Measurements from ENCODE around the gene TRAPPC2B. TPM values are rescaled to one million over a fixed set of nuclear protein-coding genes. Genes with fewer than 3 reads are reported as not detected.

TRAPPC2B gene
- total and polyA plus RNA-seq, 4 donors = 2.8 to 6.1 (median 3.6) TPM

DNA sequence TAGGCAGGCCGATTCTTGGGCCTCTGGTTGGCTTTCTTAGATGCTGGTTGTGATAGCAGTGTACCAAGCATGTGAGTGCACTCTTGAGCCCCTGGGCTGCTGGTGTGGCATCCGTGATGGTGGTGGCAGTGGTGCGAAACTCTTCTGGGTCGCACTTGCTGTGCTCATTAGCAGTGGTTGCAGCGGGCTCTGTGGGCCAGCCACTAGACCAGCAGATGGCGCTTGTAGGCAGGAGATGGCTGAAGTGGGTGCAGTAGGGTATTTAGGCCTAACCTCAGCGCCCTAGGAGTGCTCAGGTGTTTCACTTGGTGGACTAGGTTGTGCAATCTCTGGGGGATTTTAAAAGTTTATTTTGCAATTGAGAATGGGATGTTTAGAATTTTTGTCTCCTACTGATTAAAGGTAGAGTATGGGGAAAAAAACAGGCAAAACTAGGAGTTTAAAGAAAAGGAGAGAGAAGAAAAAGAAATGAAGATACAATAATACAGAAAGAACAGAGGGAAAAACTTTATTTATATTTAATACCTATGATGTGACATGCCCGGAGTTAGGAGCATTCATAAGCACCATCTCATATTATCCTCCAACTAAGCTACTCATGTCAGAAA, 43.3 kb downstream of the TRAPPC2B start:
- WGBS = 20% methylated on average over 8 of the region's 8 CpGs
- Histone ChIP-seq H3K9ac (ENCODE audit: low read depth in 1 of 2, low read length in 2 of 2) (no peak overlapping the region), H3K4me1 (ENCODE audit: control insufficient read depth in 4 of 4, insufficient read depth in 4 of 4, low read length in 3 of 4) (peaks cover 0 to 8% (median 7%) of the 10 kb centered on the region in 4 donors), H3K27me3 (ENCODE audit: control insufficient read depth in 4 of 4, insufficient read depth in 4 of 4, low read length in 3 of 4) (no peaks in the 10 kb centered on the region), H3K27ac (ENCODE audit: low read depth in 1 of 2, low read length in 2 of 2) (no peak overlapping the region), H3K4me3 (ENCODE audit: low read depth in 1 of 3, low read length in 3 of 3) (no peak overlapping the region), H3K36me3 (ENCODE audit: control insufficient read depth in 4 of 4, insufficient read depth in 3 of 4, low read depth in 1 of 4, low read length in 3 of 4) (no peaks in the 10 kb centered on the region), H3K9me3 (ENCODE audit: control insufficient read depth in 4 of 4, low read length in 3 of 4) (peaks cover 5 to 19% (median 16%) of the 10 kb centered on the region in 4 donors)
- TF ChIP-seq, protein P1, sequence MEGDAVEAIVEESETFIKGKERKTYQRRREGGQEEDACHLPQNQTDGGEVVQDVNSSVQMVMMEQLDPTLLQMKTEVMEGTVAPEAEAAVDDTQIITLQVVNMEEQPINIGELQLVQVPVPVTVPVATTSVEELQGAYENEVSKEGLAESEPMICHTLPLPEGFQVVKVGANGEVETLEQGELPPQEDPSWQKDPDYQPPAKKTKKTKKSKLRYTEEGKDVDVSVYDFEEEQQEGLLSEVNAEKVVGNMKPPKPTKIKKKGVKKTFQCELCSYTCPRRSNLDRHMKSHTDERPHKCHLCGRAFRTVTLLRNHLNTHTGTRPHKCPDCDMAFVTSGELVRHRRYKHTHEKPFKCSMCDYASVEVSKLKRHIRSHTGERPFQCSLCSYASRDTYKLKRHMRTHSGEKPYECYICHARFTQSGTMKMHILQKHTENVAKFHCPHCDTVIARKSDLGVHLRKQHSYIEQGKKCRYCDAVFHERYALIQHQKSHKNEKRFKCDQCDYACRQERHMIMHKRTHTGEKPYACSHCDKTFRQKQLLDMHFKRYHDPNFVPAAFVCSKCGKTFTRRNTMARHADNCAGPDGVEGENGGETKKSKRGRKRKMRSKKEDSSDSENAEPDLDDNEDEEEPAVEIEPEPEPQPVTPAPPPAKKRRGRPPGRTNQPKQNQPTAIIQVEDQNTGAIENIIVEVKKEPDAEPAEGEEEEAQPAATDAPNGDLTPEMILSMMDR (IDR thresholded peaks at IDR 0.05; ENCODE audit: low read depth, low read length, missing input control) = peak; percentile 56
- TF ChIP-seq RAD21 (IDR thresholded peaks at IDR 0.05) = peak; percentile 77 to 80
- TF ChIP-seq, protein P2, sequence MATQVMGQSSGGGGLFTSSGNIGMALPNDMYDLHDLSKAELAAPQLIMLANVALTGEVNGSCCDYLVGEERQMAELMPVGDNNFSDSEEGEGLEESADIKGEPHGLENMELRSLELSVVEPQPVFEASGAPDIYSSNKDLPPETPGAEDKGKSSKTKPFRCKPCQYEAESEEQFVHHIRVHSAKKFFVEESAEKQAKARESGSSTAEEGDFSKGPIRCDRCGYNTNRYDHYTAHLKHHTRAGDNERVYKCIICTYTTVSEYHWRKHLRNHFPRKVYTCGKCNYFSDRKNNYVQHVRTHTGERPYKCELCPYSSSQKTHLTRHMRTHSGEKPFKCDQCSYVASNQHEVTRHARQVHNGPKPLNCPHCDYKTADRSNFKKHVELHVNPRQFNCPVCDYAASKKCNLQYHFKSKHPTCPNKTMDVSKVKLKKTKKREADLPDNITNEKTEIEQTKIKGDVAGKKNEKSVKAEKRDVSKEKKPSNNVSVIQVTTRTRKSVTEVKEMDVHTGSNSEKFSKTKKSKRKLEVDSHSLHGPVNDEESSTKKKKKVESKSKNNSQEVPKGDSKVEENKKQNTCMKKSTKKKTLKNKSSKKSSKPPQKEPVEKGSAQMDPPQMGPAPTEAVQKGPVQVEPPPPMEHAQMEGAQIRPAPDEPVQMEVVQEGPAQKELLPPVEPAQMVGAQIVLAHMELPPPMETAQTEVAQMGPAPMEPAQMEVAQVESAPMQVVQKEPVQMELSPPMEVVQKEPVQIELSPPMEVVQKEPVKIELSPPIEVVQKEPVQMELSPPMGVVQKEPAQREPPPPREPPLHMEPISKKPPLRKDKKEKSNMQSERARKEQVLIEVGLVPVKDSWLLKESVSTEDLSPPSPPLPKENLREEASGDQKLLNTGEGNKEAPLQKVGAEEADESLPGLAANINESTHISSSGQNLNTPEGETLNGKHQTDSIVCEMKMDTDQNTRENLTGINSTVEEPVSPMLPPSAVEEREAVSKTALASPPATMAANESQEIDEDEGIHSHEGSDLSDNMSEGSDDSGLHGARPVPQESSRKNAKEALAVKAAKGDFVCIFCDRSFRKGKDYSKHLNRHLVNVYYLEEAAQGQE (IDR thresholded peaks at IDR 0.05) = no peak
- DNase-seq (ENCODE audit: low spot score) = peak; percentile 82

DNA sequence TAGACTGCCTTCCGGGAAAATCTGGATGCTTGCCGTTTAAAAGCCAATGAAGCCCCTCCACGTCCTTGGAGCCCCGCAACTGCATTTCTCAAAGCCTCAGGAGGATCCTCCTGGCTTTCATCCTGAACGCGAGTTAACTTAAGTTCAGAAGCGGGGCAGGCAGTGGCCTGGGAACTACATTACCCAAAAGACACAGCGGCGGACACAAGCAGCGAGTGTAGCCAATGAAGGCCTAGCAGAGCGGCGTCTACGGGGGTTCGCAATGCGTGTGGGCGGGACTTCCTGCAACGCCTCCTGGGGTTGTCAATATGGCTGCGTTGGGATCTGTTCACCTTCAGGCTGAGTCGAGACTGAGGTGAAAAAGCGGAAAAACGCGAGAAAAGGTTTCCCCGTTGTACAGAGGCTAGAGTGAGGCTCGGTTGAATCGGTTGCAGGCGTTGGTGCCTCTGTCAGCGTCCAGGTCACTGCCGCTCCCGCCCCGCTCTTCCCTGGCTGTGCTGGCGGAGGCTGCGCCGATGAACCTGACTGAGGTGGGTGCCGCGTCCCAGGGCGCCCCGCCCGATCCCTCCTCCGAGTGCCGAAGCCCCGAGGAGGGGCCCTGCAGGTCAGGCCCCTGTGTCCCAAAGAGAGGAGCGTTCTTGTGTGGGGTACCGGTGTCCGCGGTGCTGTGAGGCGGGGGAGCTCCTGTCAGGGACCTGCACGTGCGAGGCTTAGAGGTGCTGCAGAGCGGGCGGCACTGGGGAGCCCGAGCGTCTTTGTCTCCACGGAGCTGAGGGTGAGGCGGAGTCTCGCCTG, 47.7 kb downstream of the TRAPPC2B start, which contains the start of gene ZNF17:
Gene ZNF17, plus strand, starts transcription at position 285 of the 795 bp plus-strand sequence. CDS start 2,455 bp downstream, outside the sequence.
- Histone ChIP-seq H3K9ac (ENCODE audit: low read depth in 1 of 2, low read length in 2 of 2) (peak within 1 kb of the TSS; percentile 58 to 67), H3K9me3 (ENCODE audit: control insufficient read depth in 4 of 4, low read length in 3 of 4) (peaks cover 9 to 18% (median 14%) of the 10 kb centered on the region in 4 donors), H3K27me3 (ENCODE audit: control insufficient read depth in 4 of 4, insufficient read depth in 4 of 4, low read length in 3 of 4) (no peaks in the 10 kb centered on the region), H3K36me3 (ENCODE audit: control insufficient read depth in 4 of 4, insufficient read depth in 3 of 4, low read depth in 1 of 4, low read length in 3 of 4) (peaks cover 4 to 21% (median 13%) of the 10 kb centered on the region in 4 donors), H3K4me3 (ENCODE audit: low read depth in 1 of 3, low read length in 3 of 3) (peak within 1 kb of the TSS; percentile 91 to 97 (median 94)), H3K4me1 (ENCODE audit: control insufficient read depth in 4 of 4, insufficient read depth in 4 of 4, low read length in 3 of 4) (peaks cover 6 to 17% (median 14%) of the 10 kb centered on the region in 4 donors), H3K27ac (ENCODE audit: low read depth in 1 of 2, low read length in 2 of 2) (no peak within 1 kb of the TSS)
- under 1% methylated on average over 55 of the region's 55 CpGs for WGBS
- DNase-seq (ENCODE audit: low spot score) = peak; percentile 90
- TF ChIP-seq YY1 (IDR thresholded peaks at IDR 0.05) (peak; percentile 98), NR2F2 (IDR thresholded peaks at IDR 0.05) (no peak), HNF4G (IDR thresholded peaks at IDR 0.05) (no peak), HNF4A (conservative IDR thresholded peaks at IDR 0.05) (no peak), GABPA (IDR thresholded peaks at IDR 0.05 in 1 of 2, conservative IDR thresholded peaks at IDR 0.05 in 1 of 2) (peak; percentile 73 to 97), JUND (IDR thresholded peaks at IDR 0.05) (no peak), SP1 (IDR thresholded peaks at IDR 0.05) (peak; percentile 53), FOXA1 (IDR thresholded peaks at IDR 0.05) (no peak), FOXA2 (IDR thresholded peaks at IDR 0.05) (peak; percentile 77), TAF1 (conservative IDR thresholded peaks at IDR 0.05) (no peak), EGR1 (IDR thresholded peaks at IDR 0.05; ENCODE audit: low read depth in 2 of 2) (peak in 1 of 2 donors; percentile 39), RAD21 (IDR thresholded peaks at IDR 0.05) (peak in 1 of 2 donors; percentile 51)
- TF ChIP-seq, protein P1 (IDR thresholded peaks at IDR 0.05; ENCODE audit: low read depth, low read length, missing input control) = no peak
- TF ChIP-seq, protein P3, sequence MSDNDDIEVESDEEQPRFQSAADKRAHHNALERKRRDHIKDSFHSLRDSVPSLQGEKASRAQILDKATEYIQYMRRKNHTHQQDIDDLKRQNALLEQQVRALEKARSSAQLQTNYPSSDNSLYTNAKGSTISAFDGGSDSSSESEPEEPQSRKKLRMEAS (IDR thresholded peaks at IDR 0.05) = peak; percentile 15
- TF ChIP-seq, protein P2 (IDR thresholded peaks at IDR 0.05) = no peak
- TF ChIP-seq, protein P4, sequence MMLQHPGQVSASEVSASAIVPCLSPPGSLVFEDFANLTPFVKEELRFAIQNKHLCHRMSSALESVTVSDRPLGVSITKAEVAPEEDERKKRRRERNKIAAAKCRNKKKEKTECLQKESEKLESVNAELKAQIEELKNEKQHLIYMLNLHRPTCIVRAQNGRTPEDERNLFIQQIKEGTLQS (IDR thresholded peaks at IDR 0.05) = no peak

All from liver (tissue), 9 donors.